IPS-18c (cell line): Measurements from ENCODE around the gene CHIA.
A peak's percentile ranks its signal among the peaks of the same experiment; 100 is the strongest.

Experiments
- H3K4me3 ChIP-seq: 2 replicates; pipeline ENCODE4 v1.7.0; 2013; ENCODE audit warnings: low read depth, mild to moderate bottlenecking, low read length, moderate library complexity; ENCODE audit not compliant: insufficient read depth
- H3K9me3 ChIP-seq: one replicate; pipeline ENCODE4 v1.6.1; 2013; ENCODE audit warnings: mild to moderate bottlenecking, low read length, moderate library complexity; ENCODE audit not compliant: control insufficient read depth, insufficient read depth

The CHIA gene

GRCh38 chr1:111290630-111291029, at the start of gene CHIA:
Gene CHIA, plus strand, starts transcription at chr1:111290851. Its CDS starts 19,617 bp downstream, at chr1:111310468.
- peaks cover under 1% of the 10 kb centered on the region for H3K9me3 ChIP-seq
- H3K4me3 ChIP-seq: no peak within 1 kb of the TSS

DNA sequence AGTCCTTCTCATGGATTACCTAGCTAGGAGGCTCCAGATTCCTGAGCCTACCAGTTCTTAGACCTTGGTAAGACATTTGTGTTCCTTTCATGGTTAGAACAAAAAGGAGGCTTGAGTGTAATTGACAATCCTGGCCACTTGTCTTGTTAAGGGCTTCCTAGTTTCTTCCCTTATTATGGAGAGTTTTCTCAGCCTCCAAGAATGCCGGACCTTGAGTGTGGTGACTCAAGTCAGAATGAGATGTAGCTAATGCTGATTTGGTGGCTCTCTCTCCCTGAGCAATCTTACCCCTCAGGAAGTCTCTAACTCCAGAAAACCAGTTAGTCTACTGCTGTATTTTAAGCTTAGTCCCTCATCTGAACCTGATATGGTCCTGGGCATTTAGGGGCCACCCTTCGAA, 48.9 kb upstream of the CHIA start:
- no peaks in the 10 kb centered on the region for H3K9me3 ChIP-seq
- no peak overlapping the region for H3K4me3 ChIP-seq

- Histone ChIP-seq H3K4me3 (no peak overlapping the region), H3K9me3 (no peaks in the 10 kb centered on the region)
Measured at GRCh38 chr1:111242805-111243523, 47.7 kb upstream of the CHIA start.

DNA sequence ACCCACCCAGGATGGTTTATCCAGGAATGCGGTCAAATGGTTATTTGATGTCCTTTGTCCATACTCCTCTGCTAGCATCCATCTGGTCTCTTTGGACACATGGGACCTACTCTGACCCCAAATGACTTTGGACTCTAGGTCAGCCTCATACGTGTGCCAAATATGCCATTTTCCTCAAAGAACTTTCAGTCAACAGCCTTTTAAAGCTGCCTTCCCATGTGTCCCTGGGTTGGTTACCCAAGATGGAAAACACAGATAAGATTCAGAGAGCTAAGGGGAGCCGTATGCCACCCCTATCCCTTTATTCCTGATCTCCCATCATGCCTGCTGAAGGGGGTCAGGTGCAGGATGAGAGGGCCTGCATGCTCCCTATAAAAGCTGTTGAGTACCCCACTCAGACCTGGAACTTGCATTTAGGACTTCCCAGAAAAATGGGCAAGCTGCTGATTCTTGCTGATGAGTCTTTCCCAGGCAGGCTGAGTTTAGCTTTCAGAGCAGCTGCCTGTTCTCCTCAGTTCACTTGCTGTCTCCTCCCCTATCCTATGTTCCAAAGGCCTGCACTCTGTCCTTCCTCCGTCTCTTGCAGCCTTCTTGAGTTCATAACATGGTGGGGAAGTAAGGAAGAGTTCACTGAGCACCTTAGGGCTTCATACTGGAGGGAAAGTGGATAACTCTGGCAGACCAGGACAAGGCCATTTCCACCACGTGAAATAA, 43.4 kb upstream of the CHIA start:
- Histone ChIP-seq H3K4me3 (no peak overlapping the region), H3K9me3 (no peaks in the 10 kb centered on the region)

GRCh38 chr1:111249960-111250359, 40.7 kb upstream of the CHIA start:
- Histone ChIP-seq H3K4me3 (no peak overlapping the region), H3K9me3 (no peaks in the 10 kb centered on the region)

GRCh38 chr1:111251570-111251969, 39.1 kb upstream of the CHIA start:
- no peaks in the 10 kb centered on the region for H3K9me3 ChIP-seq

DNA sequence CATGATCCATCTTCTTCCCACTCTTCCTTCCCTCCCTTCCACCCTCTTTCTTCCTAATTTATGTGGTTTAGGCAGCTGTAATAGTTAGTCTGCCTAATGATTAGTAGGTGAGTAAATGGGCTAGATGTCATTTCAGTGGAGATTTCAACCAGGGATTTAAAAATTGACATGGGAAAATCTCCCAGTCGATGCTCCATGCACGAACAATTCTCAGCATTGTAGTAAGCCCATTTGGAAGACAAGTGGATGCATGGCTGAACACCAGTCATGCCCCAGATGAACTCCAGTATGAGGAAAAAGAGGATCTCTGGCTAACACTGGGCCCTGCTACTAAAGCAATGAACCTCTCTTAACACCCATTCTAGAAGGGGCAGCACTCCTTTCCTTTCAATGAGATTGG, 37.9 kb upstream of the CHIA start:
- Histone ChIP-seq H3K9me3 (no peaks in the 10 kb centered on the region), H3K4me3 (no peak overlapping the region)

More at GRCh38 chr1:111251570-111251969, 39.1 kb upstream of the CHIA start:
- H3K4me3 ChIP-seq: no peak overlapping the region

- H3K4me3 ChIP-seq: no peak overlapping the region
- H3K9me3 ChIP-seq: no peaks in the 10 kb centered on the region
Measured at GRCh38 chr1:111253876-111254275, 36.8 kb upstream of the CHIA start.

GRCh38 chr1:111256988-111257658, 33.5 kb upstream of the CHIA start:
- H3K9me3 ChIP-seq: no peaks in the 10 kb centered on the region
- H3K4me3 ChIP-seq: no peak overlapping the region

DNA sequence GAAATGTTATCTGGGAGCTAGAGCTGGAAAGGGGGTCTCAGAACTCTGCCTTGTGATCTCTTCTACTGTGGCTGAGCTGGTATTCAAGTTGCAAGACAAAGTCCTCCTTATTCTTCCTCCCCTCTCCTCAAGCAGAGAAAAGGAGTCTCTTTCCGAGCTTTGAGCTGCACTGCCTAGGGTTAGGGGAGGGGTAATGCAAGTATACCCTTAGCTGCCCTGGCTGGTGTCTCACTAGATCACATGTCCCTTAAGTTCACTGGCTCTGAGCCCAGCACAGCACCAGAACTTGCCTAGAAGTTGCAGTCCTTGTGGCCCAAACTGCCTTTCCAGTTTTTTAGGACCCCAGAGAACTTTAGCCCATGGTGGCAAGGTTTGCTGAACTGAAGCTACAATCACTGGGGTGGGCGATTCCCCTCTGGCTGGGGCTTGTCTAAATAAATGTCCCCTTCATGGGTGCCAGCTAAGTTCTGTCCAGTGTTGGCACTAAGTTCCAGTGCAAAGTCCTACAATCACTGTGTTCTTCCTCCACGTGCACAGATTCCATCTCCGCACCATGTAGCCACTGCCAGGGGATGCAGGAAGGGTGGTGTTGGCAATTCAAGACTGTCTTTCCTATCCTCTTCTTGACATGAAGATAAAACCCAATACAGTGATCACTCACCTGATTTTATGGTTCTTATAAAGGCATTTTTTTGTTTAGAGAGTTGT, 22.7 kb upstream of the CHIA start:
- Histone ChIP-seq H3K9me3 (no peaks in the 10 kb centered on the region), H3K4me3 (no peak overlapping the region)

GRCh38 chr1:111269825-111270406, 20.7 kb upstream of the CHIA start:
- Histone ChIP-seq H3K4me3 (no peak overlapping the region), H3K9me3 (no peaks in the 10 kb centered on the region)

- Histone ChIP-seq H3K4me3 (peak overlapping the region; percentile 62), H3K9me3 (no peaks in the 10 kb centered on the region)
Measured at GRCh38 chr1:111270771-111271463, 19.7 kb upstream of the CHIA start.

DNA sequence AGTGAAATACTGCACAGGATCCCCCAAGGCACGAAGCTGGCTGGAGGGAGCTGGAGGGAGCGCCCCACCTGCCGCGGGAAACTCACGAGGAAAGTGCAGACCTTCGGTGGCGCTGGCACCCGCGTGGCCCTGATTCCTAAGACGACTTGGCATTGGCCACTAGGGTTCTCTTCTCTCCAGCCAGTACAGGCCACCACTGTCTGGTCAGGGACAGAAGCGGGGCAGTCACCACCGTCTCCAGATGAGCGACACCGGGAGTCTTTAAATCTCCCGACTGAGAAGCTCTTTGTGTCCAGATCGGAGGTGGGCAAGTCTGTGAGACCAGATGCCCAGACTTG, 19.2 kb upstream of the CHIA start:
- no peaks in the 10 kb centered on the region for H3K9me3 ChIP-seq
- H3K4me3 ChIP-seq: peak overlapping the region; percentile 62

DNA sequence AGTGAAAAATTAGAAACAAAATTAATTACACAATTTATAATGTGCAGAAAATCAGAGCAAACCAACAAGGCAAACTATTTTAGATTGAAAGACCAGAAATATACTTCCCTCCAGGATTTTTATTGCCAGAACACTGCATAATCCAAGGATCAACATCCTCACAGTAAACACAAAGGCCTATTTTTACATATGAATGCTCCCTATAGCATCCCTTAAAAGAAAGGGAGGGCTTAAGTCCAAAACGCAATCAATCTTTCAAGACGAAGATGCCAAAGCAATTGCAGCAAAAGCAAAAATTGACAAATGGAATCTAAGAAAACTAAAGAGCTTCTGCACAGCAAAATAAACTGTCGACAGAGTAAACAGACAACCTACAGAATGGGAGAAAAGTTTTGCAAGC, 18.6 kb upstream of the CHIA start:
- Histone ChIP-seq H3K9me3 (no peaks in the 10 kb centered on the region), H3K4me3 (no peak overlapping the region)

- no peak overlapping the region for H3K4me3 ChIP-seq
- no peaks in the 10 kb centered on the region for H3K9me3 ChIP-seq
Measured at GRCh38 chr1:111274653-111275052, 16.0 kb upstream of the CHIA start.

- no peaks in the 10 kb centered on the region for H3K9me3 ChIP-seq
- no peak overlapping the region for H3K4me3 ChIP-seq
Measured at GRCh38 chr1:111275079-111275478, 15.6 kb upstream of the CHIA start.
